PC-9 (cell line): ENCODE measurements around the gene ST8SIA4. TPM values are rescaled to one million over a fixed set of nuclear protein-coding genes. Genes with fewer than 3 reads are reported as not detected.

ENCODE experiments used
- BruUV-seq: library from RNA; stranded (reverse); fragments of 400-500 nt; replicated peaks from 2 replicates; lab custom pipeline; 2021; lab: Mats Ljungman, UMichigan
- CTCF ChIA-PET: fragments of 300-600 bp; sonication (Branson Sonifier 250); formaldehyde crosslinking; loops from one replicate; lab custom pipeline; 2022; ENCODE audit warnings: antibody characterized with exemption; lab: Charles Lee
- POLR2A ChIA-PET: fragments of 300-600 bp; sonication (Branson Sonifier 250); formaldehyde crosslinking; loops from one replicate; lab custom pipeline; 2022; ENCODE audit warnings: antibody characterized with exemption; ENCODE audit not compliant: unreplicated experiment; lab: Charles Lee
- DNase-seq, 2 experiments: peaks; one replicate each; pipeline versions ENCODE4 v3.0.0 to v3.0.0-alpha.2; 2015 to 2022; ENCODE audit warnings: mixed read lengths in 1 of 2
- H2AFZ ChIP-seq: fragments of 200-600 bp; sonication (generic); 2 replicates; pipeline ENCODE4 v1.8.1; 2017; ENCODE audit warnings: antibody characterized with exemption
- H3F3A ChIP-seq: fragments of 200-600 bp; sonication (generic); 2 replicates; pipeline ENCODE4 v1.8.1; 2017; ENCODE audit warnings: antibody characterized with exemption, mild to moderate bottlenecking, low read depth; ENCODE audit not compliant: insufficient read depth
- H3K27ac ChIP-seq: fragments of 200-600 bp; sonication (generic); 2 replicates; pipeline ENCODE4 v1.6.1; 2016; ENCODE audit warnings: mixed run types
- H3K27me3 ChIP-seq: fragments of 200-600 bp; sonication (generic); 2 replicates; pipeline ENCODE4 v1.6.1; 2016; ENCODE audit warnings: low read depth, mixed run types; ENCODE audit not compliant: insufficient read depth
- H3K36me3 ChIP-seq: fragments of 200-600 bp; sonication (generic); 2 replicates; pipeline ENCODE4 v1.6.1; 2016; ENCODE audit warnings: low read depth, mixed run types
- H3K4me1 ChIP-seq: fragments of 200-600 bp; sonication (generic); replicated peaks from 2 replicates; pipeline ENCODE4 v1.6.1; 2016; ENCODE audit warnings: mixed run types; ENCODE audit not compliant: insufficient read depth
- H3K4me2 ChIP-seq: fragments of 200-600 bp; sonication (generic); 2 replicates; pipeline ENCODE4 v1.6.1; 2017; ENCODE audit warnings: mixed run types
- H3K4me3 ChIP-seq: fragments of 200-600 bp; sonication (generic); 2 replicates; pipeline ENCODE4 v1.6.1; 2016; ENCODE audit warnings: mixed run types
- H3K79me2 ChIP-seq: fragments of 200-600 bp; sonication (generic); 2 replicates; pipeline ENCODE4 v1.6.1; 2017; ENCODE audit warnings: low read depth, mixed run types
- H3K9me2 ChIP-seq: fragments of 200-600 bp; sonication (generic); 2 replicates; pipeline ENCODE4 v1.8.1; 2017; ENCODE audit warnings: mild to moderate bottlenecking; ENCODE audit not compliant: insufficient read depth
- H3K9me3 ChIP-seq: fragments of 200-600 bp; sonication (generic); 2 replicates; pipeline ENCODE4 v1.8.1; 2016; ENCODE audit warnings: low read depth; ENCODE audit not compliant: insufficient read depth
- H4K20me1 ChIP-seq: fragments of 200-600 bp; sonication (generic); 2 replicates; pipeline ENCODE4 v1.8.1; 2017; ENCODE audit not compliant: insufficient read depth
- CTCF ChIP-seq: fragments of 200-600 bp; sonication (generic); conservative IDR thresholded peaks from 2 replicates; pipeline ENCODE4 v1.6.1; 2017; ENCODE audit warnings: mixed run types, antibody characterized with exemption, mild to moderate bottlenecking, moderate library complexity
- EZH2 ChIP-seq: fragments of 200-600 bp; sonication (generic); IDR thresholded peaks from 2 replicates; pipeline ENCODE4 v1.8.0; 2017; ENCODE audit warnings: antibody characterized with exemption, low read depth
- intact Hi-C: fragments of 100-400 bp; cut with micrococcal nuclease; formaldehyde crosslinking; loops from one replicate; pipeline ENCODE4 v1.10.0; 2022; ENCODE audit not compliant: unreplicated experiment
- total RNA-seq: library from RNA; stranded (reverse); gene quantifications from 2 replicates; pipeline ENCODE4 v1.2.3, GENCODE V29; 2021

Gene ST8SIA4
- total RNA-seq, 1 experiment from 2014 or later = 2.4 TPM

GRCh38 chr5:100867039-100867562 lies 36.0 kb downstream of the ST8SIA4 start:
- no peak overlapping the region for H3K4me2 ChIP-seq
- H3F3A ChIP-seq = no peaks in the 10 kb centered on the region
- H3K79me2 ChIP-seq = no peaks in the 10 kb centered on the region
- BruUV-seq = no TSS peak
- intact Hi-C loops = no loop called here
- H3K4me1 ChIP-seq = peaks cover 12% of the 10 kb centered on the region
- ChIA-PET POLR2A (no interaction called here), CTCF (no interaction called here)
- no peaks in the 10 kb centered on the region; the same call in 1 of the 2 replicates for H3K9me2 ChIP-seq
- H4K20me1 ChIP-seq = no peaks in the 10 kb centered on the region; the same call in 1 of the 2 replicates
- no peak overlapping the region for H2AFZ ChIP-seq
- no peaks in the 10 kb centered on the region; the same call in 1 of the 2 replicates for H3K9me3 ChIP-seq
- no peaks in the 10 kb centered on the region for H3K27me3 ChIP-seq
- no peak overlapping the region for H3K27ac ChIP-seq
- H3K4me3 ChIP-seq = no peak overlapping the region
- no peak for DNase-seq
- no peaks in the 10 kb centered on the region for H3K36me3 ChIP-seq
- TF ChIP-seq CTCF (no peak), EZH2 (no peak)

GRCh38 chr5:100864931-100865330 lies 38.2 kb downstream of the ST8SIA4 start:
- no peaks in the 10 kb centered on the region for H3K27me3 ChIP-seq
- peak in 1 of 2 experiments; percentile 38 for DNase-seq
- BruUV-seq = no TSS peak
- no peaks in the 10 kb centered on the region for H3K36me3 ChIP-seq
- no peaks in the 10 kb centered on the region for H3K79me2 ChIP-seq
- H3K4me2 ChIP-seq = 0 out of 2 replicates have a peak overlapping the region, but pooled peaks have one; percentile 8
- H3K27ac ChIP-seq = no peak overlapping the region
- no peak overlapping the region for H3K4me3 ChIP-seq
- no peaks in the 10 kb centered on the region for H3F3A ChIP-seq
- H3K9me2 ChIP-seq = no peaks in the 10 kb centered on the region; the same call in 1 of the 2 replicates
- intact Hi-C loops = no loop called here
- peaks cover 12% of the 10 kb centered on the region for H3K4me1 ChIP-seq
- no peaks in the 10 kb centered on the region for H4K20me1 ChIP-seq
- H2AFZ ChIP-seq = peak overlapping the region; percentile 39
- POLR2A ChIA-PET = no interaction called here
- TF ChIP-seq EZH2 (no peak), CTCF (no peak)
- H3K9me3 ChIP-seq = no peaks in the 10 kb centered on the region
- CTCF ChIA-PET = no interaction called here

- no TSS peak for BruUV-seq
- Histone ChIP-seq H3K27ac (no peak overlapping the region), H3K36me3 (no peaks in the 10 kb centered on the region), H2AFZ (no peak overlapping the region), H3K79me2 (no peaks in the 10 kb centered on the region), H3K4me2 (no peak overlapping the region), H3F3A (no peaks in the 10 kb centered on the region), H3K4me3 (no peak overlapping the region), H4K20me1 (no peaks in the 10 kb centered on the region), H3K9me2 (no peaks in the 10 kb centered on the region; the same call in 1 of the 2 replicates), H3K9me3 (no peaks in the 10 kb centered on the region), H3K27me3 (no peaks in the 10 kb centered on the region), H3K4me1 (peaks cover 12% of the 10 kb centered on the region)
- DNase-seq = no peak
- no peak for TF ChIP-seq CTCF
- no peak for TF ChIP-seq EZH2
- ChIA-PET POLR2A (no interaction called here), CTCF (no interaction called here)
- intact Hi-C loops = no loop called here
These were observed 39.3 kb downstream of the ST8SIA4 start for GRCh38 chr5:100863739-100864138.
